SK-N-SH treated with all-trans-retinoic acid at 6 μM for 48 hours (cell line): ENCODE measurements around the gene ACSS3.

Experiments used
- ARNTL ChIP-seq: fragments of 450-650 bp; formaldehyde crosslinking; IDR thresholded peaks from 2 replicates; pipeline ENCODE4 v1.5.0; 2020; ENCODE audit warnings: low read depth, mild to moderate bottlenecking, moderate library complexity, borderline replicate concordance
- BACH2 ChIP-seq: fragments of 250-450 bp; sonication (Bioruptor Pico); IDR thresholded peaks from 2 replicates; pipeline ENCODE4 v1.9.0; 2021; ENCODE audit warnings: mild to moderate bottlenecking, borderline replicate concordance
- OSR1 ChIP-seq: fragments of 250-450 bp; sonication (Bioruptor Pico); IDR thresholded peaks from 2 replicates; pipeline ENCODE4 v1.8.0; 2022; ENCODE audit warnings: moderate library complexity, mild to moderate bottlenecking, inconsistent platforms
- PATZ1 ChIP-seq: fragments of 250-450 bp; sonication (Bioruptor Pico); IDR thresholded peaks from 2 replicates; pipeline ENCODE4 v1.8.0; 2020; ENCODE audit warnings: mild to moderate bottlenecking, moderate library complexity, borderline replicate concordance
- TOX ChIP-seq: fragments of 250-450 bp; sonication (Bioruptor Pico); IDR thresholded peaks from 2 replicates; pipeline ENCODE4 v1.8.0; 2021; ENCODE audit warnings: mild to moderate bottlenecking, moderate library complexity, borderline replicate concordance

- TF ChIP-seq TOX: no peak
- TF ChIP-seq BACH2: no peak
- no peak for TF ChIP-seq OSR1 (CRISPR knock-in tag)
- no peak for TF ChIP-seq ARNTL
- TF ChIP-seq PATZ1: no peak
Observed at GRCh38 chr12:81075539-81075938, 2.3 kb upstream of the ACSS3 start.
